ENCODE results near the gene ATP2B2. TPM values are rescaled to one million over a fixed set of nuclear protein-coding genes. Genes with fewer than 3 reads are reported as not detected.

ATP2B2 gene
- total and polyA plus RNA-seq, 2 of the 8 experiments (the other 6 are each of a cell fraction or from before 2014, with no cell fraction given) = 0.14 to 1.2 TPM

GRCh38 chr3:10341901-10342398 lies 163.4 kb downstream of the ATP2B2 start (continued):
- TF ChIP-seq CHD7 (IDR thresholded peaks at IDR 0.05; ENCODE audit: insufficient replicate concordance, low read length) = no peak
- no peak for TF ChIP-seq ATF2 (IDR thresholded peaks at IDR 0.05; ENCODE audit: low read length)
- no peak for TF ChIP-seq SIN3A (conservative IDR thresholded peaks at IDR 0.05 in 1 of 2, IDR thresholded peaks at IDR 0.05 in 1 of 2; ENCODE audit: low read depth in 1 of 2, low read length in 2 of 2)
- no peak for TF ChIP-seq GTF2F1 (IDR thresholded peaks at IDR 0.05; ENCODE audit: borderline replicate concordance, low read depth, low read length)
- no peak for TF ChIP-seq GABPA (IDR thresholded peaks at IDR 0.05; ENCODE audit: borderline replicate concordance, insufficient read depth, low read length)
- TF ChIP-seq TAF7 (optimal IDR thresholded peaks at IDR 0.05; ENCODE audit: borderline replicate concordance, low read depth, low read length) = no peak
- TF ChIP-seq RXRA (IDR thresholded peaks at IDR 0.05; ENCODE audit: insufficient read depth, low read depth, low read length) = no peak

Measured in H1 (cell line).